NCI-H1417 (cell line): ENCODE data around the gene AFF3.

Experiments used
- DNase-seq, 3 experiments: peaks; one replicate each; lab custom pipeline; 2025; lab: John Stamatoyannopoulos, UW

AFF3 gene

GRCh38 chr2:99883358-99883757 is 259.0 kb downstream of the AFF3 start:
- peak in 1 of 3 experiments; percentile 26 for DNase-seq

- peak; percentile 2 to 96 (median 78) for DNase-seq
These were observed 260.3 kb downstream of the AFF3 start for GRCh38 chr2:99881901-99882591.

GRCh38 chr2:99880964-99881294 is 261.5 kb downstream of the AFF3 start:
- DNase-seq = peak in 2 of 3 experiments; percentile 62 to 92

- DNase-seq = peak in 2 of 3 experiments; percentile 32 to 69
These were observed 262.0 kb downstream of the AFF3 start for GRCh38 chr2:99880148-99880963.

- DNase-seq = peak in 1 of 3 experiments; percentile 34
These were observed 262.9 kb downstream of the AFF3 start for GRCh38 chr2:99879481-99879880.

- no peak for DNase-seq
These were observed 263.6 kb downstream of the AFF3 start for GRCh38 chr2:99878581-99879350.

GRCh38 chr2:99877963-99878362 is 264.4 kb downstream of the AFF3 start:
- no peak for DNase-seq

GRCh38 chr2:99876956-99877355 is 265.4 kb downstream of the AFF3 start:
- no peak for DNase-seq

GRCh38 chr2:99875627-99876201 is 266.7 kb downstream of the AFF3 start:
- no peak for DNase-seq

GRCh38 chr2:99868260-99868659 is 274.1 kb downstream of the AFF3 start:
- DNase-seq = no peak

GRCh38 chr2:99867770-99868169 is 274.6 kb downstream of the AFF3 start:
- peak in 2 of 3 experiments; percentile 31 to 42 for DNase-seq

- no peak for DNase-seq
These were observed 276.3 kb downstream of the AFF3 start for GRCh38 chr2:99865818-99866676.

- DNase-seq = no peak
These were observed 277.5 kb downstream of the AFF3 start for GRCh38 chr2:99864561-99865553.

- DNase-seq = no peak
These were observed 278.5 kb downstream of the AFF3 start for GRCh38 chr2:99863903-99864270.

- DNase-seq = no peak
These were observed 279.0 kb downstream of the AFF3 start for GRCh38 chr2:99863236-99863902.

GRCh38 chr2:99862566-99862965 is 279.8 kb downstream of the AFF3 start:
- DNase-seq = no peak

GRCh38 chr2:99861376-99861760 is 281.0 kb downstream of the AFF3 start:
- peak in 1 of 3 experiments; percentile 29 for DNase-seq

GRCh38 chr2:99860720-99861375 is 281.5 kb downstream of the AFF3 start:
- no peak for DNase-seq
